Left ventricle myocardium superior (tissue), 1 donor: ENCODE measurements around the gene KCTD10. TPM values are rescaled to one million over a fixed set of nuclear protein-coding genes. Genes with fewer than 3 reads are reported as not detected.
A peak's percentile ranks its signal among the peaks of the same experiment; 100 is the strongest.
"Not testable (repeated sequence)": the region's sequence is repeated elsewhere in the genome, so short reads cannot be mapped to it uniquely, and the experiment has no call there.

Experiments
- ATAC-seq: fragments of 200-7000 bp; cut with Tn5 transposase; one replicate; pipeline ENCODE4 v1.9.1; 2020; ENCODE audit warnings: mild to moderate bottlenecking, moderate library complexity
- DNase-seq: peaks from one replicate; pipeline ENCODE4 v3.0.0-alpha.2; 2020
- intact Hi-C: fragments of 100-400 bp; cut with micrococcal nuclease; formaldehyde crosslinking; loops from one replicate; pipeline ENCODE4 v1.11.0; 2022
- total RNA-seq: library from RNA; stranded (reverse); fragmentation: NEBNext Ultra II Directional; extraction: Animal tissue kit (Norgen Biotek cat#: 25700); gene quantifications from one replicate; pipeline ENCODE4 v1.2.1, GENCODE V29; 2021
- donor health status: DM: no; HTN: yes; CAD: no; lungs with severe emphysema.

The KCTD10 gene
- total RNA-seq, 1 donor from 2014 or later = 29.8 TPM

GRCh38 chr12:109458086-109458485 is 19.0 kb downstream of the KCTD10 start:
- no peak for ATAC-seq
- intact Hi-C loops = no loop called here

GRCh38 chr12:109455706-109456105 is 21.4 kb downstream of the KCTD10 start:
- intact Hi-C loops = no loop called here
- ATAC-seq (no peak), DNase-seq (no peak)

More at GRCh38 chr12:109458086-109458485, 19.0 kb downstream of the KCTD10 start:
- no peak for DNase-seq

GRCh38 chr12:109452489-109452888 is 24.6 kb downstream of the KCTD10 start:
- ATAC-seq (no peak), DNase-seq (no peak)
- intact Hi-C loops = no loop called here

DNA sequence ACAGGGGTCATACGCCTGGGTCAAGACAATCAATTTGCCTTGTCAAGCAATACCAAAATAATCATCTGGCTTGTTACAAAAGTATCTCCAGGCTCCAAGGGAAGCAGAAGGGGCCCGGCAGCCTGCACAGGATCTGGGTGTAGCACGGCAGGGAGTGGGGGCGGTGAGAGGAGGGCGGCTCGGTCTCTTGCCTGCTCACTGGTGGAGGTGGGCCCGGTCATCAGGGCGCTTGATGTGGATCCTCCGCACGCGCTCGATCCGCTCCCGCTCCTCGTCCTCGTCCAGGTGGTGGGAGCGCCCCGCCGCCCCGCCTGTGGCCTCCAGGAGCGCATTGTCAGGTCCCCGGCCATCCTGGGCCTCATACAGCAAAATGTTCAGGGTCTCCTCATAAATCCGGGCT is 25.7 kb downstream of the KCTD10 start:
- intact Hi-C loops = no loop called here
- DNase-seq (no peak), ATAC-seq (no peak)

GRCh38 chr12:109450980-109451379 is 26.1 kb downstream of the KCTD10 start:
- ATAC-seq (no peak), DNase-seq (no peak)
- intact Hi-C loops = no loop called here

- ATAC-seq (no peak), DNase-seq (no peak)
- intact Hi-C loops = no loop called here
Measured at GRCh38 chr12:109449845-109450532, 27.1 kb downstream of the KCTD10 start.

DNA sequence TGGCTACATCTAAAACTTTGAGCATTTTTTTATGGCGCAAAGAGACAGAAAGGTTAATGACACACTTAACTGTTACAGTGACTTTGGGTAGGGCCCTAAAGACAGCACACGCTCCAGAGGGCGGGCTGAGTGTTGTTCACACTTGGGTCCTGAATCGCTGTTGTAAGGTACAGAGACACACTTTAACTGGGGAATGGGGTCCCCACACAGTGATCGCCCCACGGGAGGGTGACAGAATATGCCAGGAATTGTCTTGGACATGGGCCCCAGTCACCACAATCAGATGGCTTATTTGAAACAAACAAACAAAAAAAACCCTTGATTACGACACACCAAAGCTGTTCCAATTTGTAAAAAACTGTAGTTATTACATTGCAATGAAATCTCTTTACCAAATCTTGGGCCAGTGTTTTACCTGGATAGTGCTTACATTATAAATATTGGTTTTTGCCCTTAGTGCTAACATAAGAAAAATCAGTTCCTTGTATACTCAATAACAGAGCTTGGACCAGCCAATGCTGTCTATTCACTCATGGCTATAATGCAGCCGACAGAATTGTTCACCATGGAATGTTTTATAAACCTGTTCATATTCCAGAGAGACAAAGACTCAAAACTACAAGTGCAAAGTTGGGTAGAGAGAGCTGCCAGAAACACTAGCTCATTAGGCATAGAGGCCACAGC is 28.3 kb downstream of the KCTD10 start:
- ATAC-seq = no peak
- DNase-seq = no peak
- intact Hi-C loops = no loop called here

- intact Hi-C loops = no loop called here
- ATAC-seq = no peak
- DNase-seq = no peak
Measured at GRCh38 chr12:109448272-109448671, 28.8 kb downstream of the KCTD10 start.

DNA sequence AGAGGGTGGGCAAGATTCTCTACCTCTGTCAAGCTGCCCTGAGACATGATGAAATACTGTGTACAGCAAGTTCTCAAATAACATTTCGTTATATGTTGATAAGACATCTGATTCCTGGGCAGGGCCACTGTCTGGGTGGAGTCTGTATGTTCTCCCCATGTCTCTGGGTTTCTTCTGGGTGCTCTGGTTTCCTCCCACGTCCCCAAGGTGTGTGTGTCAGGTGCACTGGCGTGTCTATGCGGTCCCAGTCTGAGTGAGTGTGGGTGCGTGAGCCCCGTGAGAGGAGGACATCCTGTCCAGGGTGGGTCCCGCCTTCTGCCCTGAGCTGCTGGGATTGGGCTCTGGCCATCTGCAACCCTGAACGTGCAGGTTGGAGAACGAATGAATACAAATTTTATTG is 29.6 kb downstream of the KCTD10 start:
- intact Hi-C loops = no loop called here
- DNase-seq = no peak
- ATAC-seq = no peak

DNA sequence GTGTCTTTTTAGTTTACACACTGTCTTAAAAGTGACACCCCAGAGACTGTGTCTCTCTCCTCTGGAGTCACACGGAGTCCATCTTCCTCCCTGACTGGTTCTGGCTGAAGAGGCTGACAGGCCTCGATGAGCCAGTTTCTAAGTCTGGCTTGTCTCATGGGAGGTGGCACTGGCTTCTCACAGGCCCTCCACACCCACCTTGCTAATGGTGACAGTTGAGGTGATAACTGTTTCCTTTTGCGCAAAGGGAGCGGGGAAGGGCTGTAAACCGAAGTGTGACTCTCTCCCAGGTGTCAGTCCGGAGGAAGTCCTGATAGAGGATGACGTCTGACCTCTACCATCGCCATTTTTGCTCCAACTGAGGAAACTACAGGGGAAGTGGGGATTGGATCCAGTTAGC is 30.2 kb downstream of the KCTD10 start:
- DNase-seq (no peak), ATAC-seq (peak; percentile 82)
- intact Hi-C loops = no loop called here

DNA sequence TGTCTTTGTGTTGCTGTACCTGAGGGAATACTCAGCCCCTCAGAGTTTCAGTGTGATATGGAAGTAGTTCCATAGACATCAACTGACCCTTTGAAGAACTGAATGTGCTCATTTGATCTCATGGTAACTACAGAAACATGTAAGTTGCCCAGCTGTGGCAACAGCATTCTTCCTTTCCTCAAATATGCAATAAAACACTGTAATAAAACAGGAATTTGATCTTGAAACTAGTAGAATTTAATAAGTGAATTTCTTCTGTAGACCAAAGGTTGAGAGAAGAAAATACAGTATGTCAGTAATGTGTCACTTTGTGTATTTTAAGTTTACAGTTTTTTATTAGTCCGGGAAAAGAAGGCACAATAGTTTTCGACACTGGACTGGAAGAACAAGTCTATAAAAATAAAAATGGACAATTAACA is 31.9 kb downstream of the KCTD10 start:
- intact Hi-C loops = no loop called here
- no peak for ATAC-seq
- no peak for DNase-seq

- ATAC-seq = peak; percentile 11
- intact Hi-C loops = no loop called here
- no peak for DNase-seq
Measured at GRCh38 chr12:109444259-109444658, 32.8 kb downstream of the KCTD10 start.

- DNase-seq = no peak
- intact Hi-C loops = no loop called here
- peak; percentile 85 for ATAC-seq
Measured at GRCh38 chr12:109443794-109444193, 33.3 kb downstream of the KCTD10 start.

DNA sequence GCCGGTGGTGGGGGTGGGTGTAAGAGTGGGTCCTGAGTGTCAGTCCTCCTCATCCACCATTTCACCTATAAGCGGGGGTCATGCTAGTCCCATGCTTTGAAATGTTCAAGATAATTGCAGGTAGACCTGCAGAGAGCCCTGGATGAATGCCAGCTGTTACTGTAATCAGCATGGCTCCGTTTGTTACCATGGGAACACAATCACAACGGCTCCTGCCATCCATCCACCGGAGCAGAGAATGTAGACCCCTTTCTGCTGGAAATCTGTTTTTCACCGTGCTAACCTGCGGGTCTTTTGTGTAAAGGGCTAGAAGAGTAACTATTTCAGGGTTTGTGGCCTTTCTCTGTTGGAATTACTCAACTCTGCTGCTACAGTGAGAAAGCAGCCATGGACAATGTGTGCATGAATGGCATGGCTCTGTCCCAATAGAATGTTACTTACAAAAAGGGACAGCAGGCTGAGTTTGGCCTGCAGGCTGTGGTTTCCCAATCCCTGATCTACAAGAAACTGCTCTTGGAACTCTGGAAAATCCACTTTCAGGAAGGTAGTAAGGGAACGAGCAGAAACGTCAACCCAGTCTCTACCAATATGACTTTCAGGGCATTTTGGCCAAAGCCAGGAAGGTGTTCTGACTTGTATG is 36.1 kb downstream of the KCTD10 start:
- ATAC-seq (no peak), DNase-seq (no peak)
- intact Hi-C loops = no loop called here

- ATAC-seq, intact Hi-C loops, DNase-seq: not testable (repeated sequence)
Measured at GRCh38 chr12:109439951-109440350, 37.1 kb downstream of the KCTD10 start.

DNA sequence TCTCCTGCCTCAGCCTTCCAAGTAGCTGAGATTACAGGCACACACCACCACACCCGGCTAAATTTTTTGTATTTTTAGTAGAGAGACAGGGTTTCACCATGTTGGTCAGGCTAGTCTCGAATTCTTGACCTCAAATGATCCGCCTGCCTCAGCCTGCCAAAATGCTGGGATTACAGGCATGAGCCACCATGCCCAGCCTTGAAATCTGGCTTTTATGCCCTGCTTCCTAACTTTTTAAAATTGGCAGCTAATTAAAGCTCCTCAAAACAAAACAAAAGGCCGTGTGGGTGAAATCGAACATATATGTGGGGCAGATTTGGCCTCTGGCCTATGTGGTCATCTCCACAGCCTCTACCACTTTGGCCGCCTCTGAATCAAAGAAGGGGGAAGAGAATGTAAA is 37.9 kb downstream of the KCTD10 start:
- ATAC-seq (no peak), DNase-seq (no peak)
- intact Hi-C loops = no loop called here

DNA sequence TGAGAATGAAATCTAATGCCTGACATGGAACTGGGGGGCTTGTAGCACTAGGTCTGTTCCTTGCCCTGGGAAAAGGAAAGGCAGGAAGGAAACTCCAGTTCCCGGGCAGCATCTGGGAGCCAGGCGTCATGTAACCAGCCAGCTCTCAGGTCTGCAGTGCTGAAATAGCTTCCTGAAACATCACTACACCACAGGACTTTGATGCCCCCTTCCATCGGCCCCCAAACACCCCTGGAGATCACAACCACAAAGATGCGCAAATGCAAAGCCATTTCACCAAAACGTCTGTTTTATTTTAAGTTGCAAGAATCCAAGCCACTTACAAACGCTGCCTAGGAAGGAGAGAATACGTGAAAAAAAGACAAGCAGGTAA is 40.9 kb downstream of the KCTD10 start:
- ATAC-seq (no peak), DNase-seq (no peak)
- intact Hi-C loops = no loop called here

DNA sequence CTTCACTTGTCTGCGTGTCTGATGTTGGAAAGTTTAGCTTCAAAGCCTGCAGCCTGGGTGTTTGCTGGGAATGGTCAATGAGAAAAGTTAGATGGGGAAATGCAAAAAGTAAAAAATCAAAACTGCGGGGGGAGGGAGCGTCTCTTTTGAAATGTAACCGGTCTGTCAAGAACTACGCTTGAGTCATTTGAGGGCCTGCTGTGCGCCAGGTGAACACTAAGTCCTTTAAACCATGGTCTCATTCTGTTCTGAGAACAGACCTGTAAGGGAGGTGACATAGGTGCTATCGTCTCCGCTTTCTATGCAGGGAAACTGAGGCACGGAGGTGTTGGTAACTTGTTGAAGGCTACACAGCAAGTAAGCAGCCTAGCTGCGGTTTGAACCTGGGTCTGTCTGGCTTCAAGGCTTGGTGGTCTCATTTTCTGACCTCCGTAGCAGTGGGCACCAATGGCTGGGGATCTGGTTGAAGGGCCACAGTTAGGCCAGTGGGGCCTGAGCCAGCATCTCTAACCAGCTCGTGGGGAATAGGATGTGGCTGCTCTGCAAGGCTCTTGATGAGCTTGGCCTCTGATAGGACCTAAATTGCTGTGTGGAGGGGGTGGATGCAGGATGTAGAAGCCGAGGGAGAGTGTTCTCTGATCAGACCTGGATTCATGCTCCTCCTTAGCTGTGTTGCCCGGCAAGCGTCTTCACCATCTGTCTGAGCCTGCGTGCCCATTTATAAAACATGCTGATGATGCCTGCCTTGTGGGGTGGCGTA is 41.5 kb downstream of the KCTD10 start:
- no peak for ATAC-seq
- no peak for DNase-seq
- intact Hi-C loops = no loop called here

DNA sequence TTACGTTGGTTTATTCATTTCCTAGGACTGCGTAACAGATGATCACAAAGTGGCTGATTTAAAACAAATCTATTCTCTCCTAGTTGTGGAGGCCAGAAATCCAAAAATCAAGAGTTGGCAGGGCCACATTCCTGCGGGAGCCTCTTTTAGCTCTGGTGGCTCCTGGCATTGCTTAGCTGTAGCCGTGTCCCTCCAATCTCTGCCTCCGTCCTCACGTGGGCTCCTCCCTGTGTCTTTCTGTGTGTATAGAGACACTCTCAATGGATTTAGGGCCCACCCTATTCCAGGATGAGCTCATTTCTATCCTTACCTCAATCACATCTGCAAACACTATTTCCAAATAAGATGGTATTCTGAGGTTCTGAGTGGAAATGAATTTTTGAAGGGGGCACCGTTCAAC is 42.5 kb downstream of the KCTD10 start:
- DNase-seq = no peak
- intact Hi-C loops = no loop called here
- ATAC-seq = no peak

GRCh38 chr12:109433618-109434017 is 43.5 kb downstream of the KCTD10 start:
- ATAC-seq = peak; percentile 58
- intact Hi-C loops = no loop called here
- DNase-seq = peak; percentile 42
